Right lung (tissue), 5 donors: Measurements from ENCODE around the gene RECQL5. TPM values are rescaled to one million over a fixed set of nuclear protein-coding genes. Genes with fewer than 3 reads are reported as not detected.
"Not testable (repeated sequence)": the region's sequence is repeated elsewhere in the genome, so short reads cannot be mapped to it uniquely, and the experiment has no call there.

Experiments used
- DNase-seq, 2 donors: peaks; one replicate each; pipeline ENCODE4 v3.0.0-alpha.2; 2013
- polyA plus RNA-seq, 5 donors: library from polyadenylated mRNA; unstranded; fragments of 120-200 nt; gene quantifications; one replicate each; pipeline versions ENCODE4 v1.2.1 to v1.2.3, GENCODE V29; 2013; ENCODE audit warnings: inconsistent platforms in 1 of 5, low replicate concordance in 1 of 5; ENCODE audit not compliant: insufficient read length in 5 of 5, insufficient read depth in 1 of 5

RECQL5 gene
- polyA plus RNA-seq, 5 donors, result 26.0 to 36.5 (median 33.4) TPM

DNA sequence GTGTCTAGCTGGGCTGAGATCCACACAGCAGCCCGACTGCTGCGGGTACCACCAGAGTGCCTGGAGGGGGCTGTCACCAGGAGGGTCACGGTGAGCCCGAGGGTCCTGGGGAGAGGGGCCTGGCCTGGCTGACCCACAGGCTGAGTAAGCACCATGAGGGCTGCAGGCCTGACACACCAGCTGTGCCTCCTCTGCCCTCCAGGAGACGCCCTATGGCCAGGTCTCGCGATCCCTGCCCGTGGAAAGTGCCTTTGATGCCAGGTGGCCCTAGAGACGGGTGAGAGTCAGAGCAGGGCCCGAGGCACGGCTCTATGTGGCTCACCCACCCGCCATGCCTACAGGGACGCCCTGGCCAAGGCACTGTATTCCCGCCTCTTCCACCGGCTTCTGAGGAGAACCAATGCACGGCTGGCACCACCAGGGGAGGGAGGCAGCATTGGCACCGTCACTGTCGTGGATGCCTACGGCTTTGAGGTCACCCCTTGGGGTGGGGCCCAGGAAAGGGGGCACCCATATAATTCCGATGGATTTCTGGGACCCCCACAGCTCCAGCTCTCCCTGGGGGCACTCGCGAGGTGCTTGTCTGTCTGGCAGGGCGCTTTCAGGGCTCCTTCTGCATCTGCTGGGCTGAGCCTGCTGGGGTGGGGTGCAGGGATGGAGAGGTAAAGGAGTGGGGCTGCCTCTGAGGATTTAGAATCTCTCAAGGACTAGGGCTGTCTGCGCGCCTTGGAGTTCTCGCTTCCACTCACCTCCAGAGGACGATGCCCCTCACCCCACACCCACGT lies 72.3 kb downstream of the RECQL5 start:
- DNase-seq, result no peak

DNA sequence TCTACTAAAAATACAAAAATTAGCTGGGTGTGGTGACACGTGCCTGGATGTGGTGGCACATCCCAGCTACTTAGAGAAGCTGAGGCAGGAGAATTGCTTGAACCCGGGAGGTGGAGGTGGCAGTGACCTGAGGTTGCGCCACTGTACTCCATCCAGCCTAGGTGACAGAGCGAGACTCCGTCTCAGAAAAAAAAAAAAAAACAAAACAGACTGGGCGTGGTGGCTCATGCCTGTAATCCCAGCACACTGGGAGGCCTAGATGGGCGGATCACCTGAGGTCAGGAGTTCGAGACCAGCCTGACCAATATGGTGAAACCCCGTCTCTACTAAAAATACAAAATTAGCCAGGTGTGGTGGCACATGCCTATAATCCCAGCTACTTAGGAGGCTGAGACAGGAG lies 73.5 kb downstream of the RECQL5 start:
- DNase-seq, result not testable (repeated sequence)

DNA sequence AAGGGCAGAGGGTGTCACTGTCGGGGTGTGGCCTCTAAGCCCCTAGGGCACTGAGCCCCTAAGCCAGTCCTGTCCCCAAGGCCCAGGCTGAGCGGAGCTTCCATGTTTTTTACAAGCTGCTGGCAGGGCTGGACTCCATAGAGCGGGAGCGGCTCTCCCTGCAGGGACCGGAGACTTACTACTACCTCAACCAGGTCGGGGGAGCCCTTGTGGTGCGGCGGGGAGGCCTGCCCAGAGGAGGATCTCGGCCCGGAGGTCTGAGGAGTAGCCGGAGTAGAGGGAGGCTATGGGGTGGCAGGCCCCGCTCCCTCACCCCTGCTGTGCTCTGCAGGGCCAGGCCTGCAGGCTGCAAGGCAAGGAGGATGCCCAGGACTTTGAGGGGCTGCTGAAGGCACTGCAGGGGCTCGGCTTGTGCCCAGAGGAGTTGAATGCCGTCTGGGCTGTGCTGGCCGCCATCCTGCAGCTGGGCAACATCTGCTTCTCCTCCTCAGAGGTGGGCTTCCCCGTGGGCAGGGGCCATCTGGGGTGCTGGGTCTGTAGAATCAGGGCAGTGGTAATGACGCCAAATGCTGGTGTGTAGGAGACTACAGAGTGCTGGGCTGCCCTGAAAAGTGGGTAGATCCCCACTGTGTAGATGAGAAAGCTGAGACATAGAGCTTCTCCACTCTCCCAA lies 74.5 kb downstream of the RECQL5 start:
- no peak for DNase-seq

DNA sequence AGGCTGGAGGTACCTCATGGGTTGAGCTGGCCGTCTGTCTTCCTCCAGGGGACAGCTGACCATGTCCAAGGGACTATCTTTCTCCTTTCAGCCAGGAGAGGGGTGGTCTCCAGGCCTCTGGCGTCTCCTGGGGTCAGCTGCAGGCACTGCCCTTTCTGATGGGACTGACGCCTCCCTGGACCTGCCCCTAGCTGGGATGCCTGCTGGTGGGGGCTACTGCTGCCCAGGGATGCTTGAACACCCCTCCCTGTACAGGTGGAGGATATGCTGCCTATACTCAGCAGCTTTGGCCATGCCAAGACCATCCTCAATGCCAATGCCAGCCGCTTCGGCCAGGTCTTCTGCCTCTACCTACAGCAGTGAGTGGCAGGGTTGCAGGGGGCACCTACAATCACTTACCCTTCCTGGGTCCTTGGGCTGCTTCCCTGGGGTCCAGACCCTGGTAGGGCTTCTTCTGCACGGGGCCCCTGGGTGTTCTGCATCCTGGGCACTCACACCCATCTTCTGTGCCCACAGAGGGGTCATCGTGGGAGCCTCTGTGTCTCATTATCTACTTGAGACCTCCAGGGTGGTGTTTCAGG lies 75.1 kb downstream of the RECQL5 start:
- no peak for DNase-seq

DNA sequence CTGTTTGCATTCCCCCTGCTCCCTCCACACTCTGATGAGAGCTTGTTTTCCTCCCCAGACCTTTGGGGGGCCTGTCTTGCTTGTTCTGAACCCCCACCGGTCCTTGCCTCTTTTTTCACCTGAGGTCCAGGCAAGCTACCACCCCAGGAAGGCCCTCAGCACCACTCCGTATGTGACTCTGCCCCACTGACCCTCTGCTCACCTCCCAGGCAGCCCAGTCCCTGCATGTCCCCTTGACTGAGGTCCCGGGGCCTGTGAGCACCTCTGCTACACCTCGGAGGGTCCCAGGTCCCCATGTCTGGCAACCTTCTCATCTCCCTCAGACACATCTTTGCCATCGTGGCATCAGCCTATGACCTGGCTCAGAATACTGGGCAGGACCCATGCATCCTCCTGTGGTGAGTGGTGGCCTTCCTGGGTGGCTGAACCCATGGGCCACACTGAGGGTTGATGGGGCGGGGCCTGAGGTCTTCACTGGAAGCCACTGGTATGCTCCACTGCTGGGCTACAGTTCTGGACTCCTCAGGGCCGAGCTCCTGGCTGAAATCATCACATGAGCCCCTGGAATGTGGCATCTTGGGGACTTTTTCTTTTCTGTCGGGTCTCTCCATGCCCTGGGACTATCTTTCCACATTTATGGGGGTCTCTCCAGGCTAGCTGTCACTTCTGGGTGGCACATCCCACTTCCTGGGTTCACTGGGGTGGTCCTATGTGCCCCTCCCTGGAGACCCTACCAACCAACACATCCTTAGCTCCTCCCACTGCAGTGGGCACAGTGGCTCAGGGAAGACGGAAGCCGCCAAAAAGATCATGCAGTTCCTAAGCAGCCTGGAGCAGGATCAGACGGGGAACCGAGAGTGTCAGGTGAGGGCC lies 75.9 kb downstream of the RECQL5 start:
- no peak for DNase-seq

DNA sequence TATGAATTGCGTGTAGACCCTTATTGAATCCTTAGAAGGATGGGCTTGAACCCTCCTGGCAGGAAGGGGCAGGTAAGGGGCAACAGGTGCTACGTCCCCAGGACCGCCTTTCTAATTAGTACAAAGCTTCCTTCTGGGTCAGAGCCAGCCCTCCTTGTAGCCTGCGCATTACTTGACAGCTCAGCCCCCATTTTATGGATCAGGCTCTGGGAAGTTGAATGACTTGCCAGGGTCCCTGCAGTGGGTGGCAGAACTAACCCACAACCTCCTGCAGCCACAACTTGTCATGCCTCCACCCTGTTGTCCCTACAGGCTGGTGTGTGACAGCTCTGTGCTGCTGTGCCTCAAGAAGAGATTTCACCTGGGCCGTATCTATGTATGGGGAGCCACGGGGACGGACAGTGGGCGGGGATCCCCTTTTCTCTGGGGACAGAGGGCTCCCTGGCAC lies 76.6 kb downstream of the RECQL5 start:
- DNase-seq, result no peak

DNA sequence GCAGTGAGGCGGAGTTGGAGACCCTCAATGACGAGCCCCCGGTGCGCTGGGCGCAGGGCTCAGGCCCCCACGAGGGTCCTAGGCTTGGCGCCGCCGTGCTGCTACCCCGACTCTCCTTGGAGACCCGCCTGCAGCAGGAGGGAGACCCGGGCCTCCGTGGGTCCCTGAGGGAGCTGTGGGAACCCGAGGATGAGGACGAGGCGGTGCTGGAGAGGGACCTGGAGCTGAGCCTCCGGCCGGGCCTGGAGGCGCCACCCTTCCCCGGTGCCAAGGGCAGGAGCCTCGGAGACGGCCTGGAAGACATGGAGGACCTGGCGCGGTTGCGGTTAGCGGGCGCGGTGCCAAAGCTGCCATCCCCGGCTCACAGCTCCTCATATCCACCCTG lies 77.0 kb downstream of the RECQL5 start:
- no peak for DNase-seq

DNA sequence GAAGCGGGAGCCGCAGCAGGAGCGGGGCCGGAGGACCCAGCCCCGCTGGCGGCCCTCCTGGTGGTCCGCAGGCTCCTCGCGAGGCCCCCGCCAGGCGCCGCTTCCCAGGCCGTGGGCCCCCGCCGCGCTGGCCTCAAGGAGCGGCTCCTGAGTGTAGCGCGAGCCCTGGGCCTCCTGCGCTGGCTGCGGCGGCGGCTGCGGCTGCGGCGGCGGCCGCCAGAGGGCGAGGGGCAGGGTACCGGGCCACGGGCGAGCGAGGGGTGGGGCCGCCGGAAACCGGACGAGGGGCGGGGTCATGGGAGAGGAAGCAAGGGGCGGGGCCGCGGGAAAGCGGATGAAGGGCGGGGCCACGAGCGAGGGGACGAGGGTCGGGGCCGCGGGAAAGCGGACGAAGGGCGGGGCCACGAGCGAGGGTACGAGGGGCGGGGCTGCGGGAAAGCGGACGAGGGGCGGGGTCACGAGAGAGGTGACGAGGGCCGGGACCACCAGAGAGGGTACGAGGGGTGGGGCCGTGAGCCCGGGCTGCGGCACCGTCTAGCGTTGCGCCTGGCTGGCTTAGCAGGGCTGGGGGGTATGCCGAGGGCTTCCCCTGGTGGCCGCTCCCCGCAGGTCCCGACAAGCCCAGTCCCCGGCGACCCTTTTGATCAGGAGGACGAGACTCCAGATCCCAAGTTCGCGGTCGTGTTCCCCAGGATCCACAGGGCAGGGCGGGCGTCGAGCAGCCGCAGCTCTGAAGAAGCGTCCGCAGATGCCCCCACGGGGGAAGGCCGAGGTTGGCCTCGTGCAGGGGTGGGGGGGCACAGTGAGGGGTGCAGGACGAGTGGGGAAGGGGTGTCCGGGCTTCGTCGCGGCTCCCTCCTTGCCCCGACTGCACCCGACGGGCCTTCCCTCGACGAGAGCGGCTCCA lies 77.7 kb downstream of the RECQL5 start:
- peak; percentile 90 to 92 for DNase-seq

DNA sequence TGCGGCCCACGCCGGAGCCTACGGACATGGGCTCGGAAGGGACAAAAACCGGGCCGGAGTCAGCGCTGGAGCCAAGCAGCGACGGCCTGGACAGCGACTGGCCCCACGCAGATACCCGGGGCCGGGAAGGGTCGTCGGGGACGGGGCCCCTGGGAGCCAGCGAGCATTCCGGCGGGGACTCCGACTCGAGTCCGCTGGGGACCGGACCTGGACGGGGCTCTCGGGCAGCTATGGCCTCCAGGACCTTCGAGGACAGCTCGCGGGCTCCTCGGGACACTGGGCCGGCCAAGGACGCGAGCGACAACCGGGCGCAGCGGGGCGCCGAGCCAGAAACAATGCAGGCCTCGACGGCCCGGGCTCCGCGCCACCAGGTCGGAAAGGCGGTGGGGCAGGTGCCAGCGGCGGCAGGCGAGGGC lies 78.3 kb downstream of the RECQL5 start:
- DNase-seq, result peak; percentile 42 to 69

DNA sequence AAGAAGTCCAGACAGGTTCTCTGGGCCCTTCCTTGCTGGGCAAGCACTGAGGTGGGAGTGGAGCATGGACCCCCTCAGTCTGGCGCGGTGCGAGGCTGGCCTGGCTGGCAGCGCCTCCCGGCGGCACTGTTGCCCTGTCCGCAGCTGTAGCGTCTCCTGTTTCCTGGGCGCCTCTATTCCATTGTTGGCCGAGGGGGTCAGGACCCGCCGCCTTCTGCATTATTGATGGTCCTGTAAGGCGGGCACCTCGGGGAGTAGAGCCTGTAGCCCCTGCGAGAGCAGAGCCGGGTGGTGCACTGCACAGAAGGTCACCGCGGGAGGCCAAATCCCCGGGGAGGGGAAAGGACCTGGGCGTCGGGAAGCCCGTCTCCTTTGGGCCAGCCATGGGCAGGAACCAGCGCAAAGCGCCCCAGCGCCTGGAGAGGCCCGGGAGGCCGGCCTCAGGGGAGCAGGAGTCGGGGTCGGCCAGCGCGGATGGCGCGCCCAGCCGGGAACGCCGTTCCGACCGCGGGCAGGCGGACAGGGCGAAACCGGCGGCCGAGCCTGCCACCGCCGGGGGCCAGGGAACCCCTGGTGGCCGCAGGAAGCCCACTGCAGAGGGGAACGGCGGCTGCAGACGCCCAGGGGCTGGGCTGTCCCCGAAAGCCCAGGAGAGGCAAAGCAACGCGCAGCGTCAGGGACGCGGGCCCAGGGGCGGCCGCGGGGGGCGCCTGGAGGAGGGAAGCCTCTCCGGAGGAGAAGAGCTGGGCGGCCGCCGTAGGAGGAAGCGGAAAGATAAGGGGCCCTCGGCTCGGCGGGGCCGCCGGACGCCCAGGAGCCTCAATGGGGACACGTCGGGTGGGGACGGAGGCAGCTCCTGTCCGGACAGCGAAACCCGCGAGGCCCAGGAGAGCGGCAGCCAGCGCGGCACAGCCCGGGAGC lies 79.0 kb downstream of the RECQL5 start, which contains the start of gene MYO15B:
TSS of gene MYO15B (plus strand) at position 126 of the 921 bp plus-strand sequence. CDS start at position 384, 258 bp downstream.
- DNase-seq, result peak; percentile 75 to 78

DNA sequence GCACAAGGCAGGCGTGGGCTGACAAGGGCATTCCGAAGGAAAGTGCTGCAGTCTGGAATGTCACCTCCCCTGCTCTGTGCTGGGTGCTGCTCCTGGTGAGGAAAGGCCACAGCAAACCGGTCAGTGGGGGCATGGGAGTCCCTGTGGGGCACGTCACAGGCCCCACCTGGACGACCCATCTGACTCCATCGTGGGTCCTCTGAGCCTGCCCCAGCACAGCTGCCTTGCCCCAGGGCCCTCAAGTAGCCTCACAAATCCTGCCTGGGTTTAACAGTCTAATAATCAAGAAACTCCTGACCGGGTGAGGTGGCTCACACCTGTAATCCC lies 82.1 kb downstream of the RECQL5 start:
- DNase-seq, result no peak

DNA sequence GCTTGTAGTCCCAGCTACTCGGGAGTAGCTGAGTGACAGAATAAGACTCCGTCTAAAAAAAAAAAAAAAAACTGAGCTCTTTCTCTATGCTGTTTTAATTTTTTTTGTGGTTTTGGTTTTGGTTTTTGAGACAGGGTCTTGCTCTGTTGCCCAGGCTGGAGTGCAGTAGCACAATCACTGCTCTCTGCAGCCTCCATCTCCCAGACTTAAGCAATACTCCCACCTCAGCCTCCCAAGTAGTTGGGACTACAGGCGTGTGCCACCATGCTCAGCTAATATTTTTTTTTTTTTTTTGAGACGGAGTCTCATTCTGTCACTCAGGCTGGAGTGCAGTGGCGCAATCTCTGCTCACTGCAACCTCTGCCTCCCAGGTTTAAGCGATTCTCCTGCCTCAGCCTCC lies 83.8 kb downstream of the RECQL5 start:
- not testable (repeated sequence) for DNase-seq

DNA sequence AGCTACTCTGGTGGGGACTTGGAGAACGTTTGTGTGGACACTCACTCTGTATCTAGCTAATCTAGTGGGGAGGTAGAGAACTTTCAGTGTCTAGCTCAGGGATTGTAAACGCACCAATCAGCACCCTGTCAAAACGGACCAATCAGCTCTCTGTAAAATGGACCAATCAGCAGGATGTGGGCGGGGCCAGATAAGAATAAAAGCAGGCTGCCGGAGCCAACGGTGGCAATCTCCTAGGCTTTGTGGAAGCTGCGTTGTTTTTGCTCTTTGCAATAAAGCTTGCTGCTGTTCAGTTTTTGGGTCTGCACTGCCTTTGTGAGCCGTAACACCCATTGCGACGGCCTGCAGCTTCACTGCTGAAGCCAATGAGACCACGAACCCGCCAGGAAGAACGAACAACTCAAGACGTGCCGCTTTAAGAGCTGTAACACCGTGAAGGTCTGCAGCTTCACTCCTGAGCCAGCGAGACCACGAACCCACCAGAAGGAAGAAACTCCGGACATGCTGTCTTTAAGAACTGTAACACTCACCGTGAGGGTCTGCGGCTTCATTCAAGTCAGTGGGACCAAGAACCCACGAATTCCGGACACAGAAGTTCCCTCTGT lies 85.7 kb downstream of the RECQL5 start:
- not testable (repeated sequence) for DNase-seq

Other genes with a start within 250 kb of the RECQL5 start
- gene TMEM94, start 210.5 kb downstream of the RECQL5 start, polyA plus RNA-seq, result 10 to 100 TPM; 62.5 to 96.8 (median 77.0) TPM
- 10 to 100 TPM; 17.9 to 32.6 (median 23.9) TPM for gene CASKIN2, start 151.6 kb downstream of the RECQL5 start, polyA plus RNA-seq
- 10 to 100 TPM; 33.2 to 47.2 (median 44.3) TPM for gene TSEN54, start 150.6 kb downstream of the RECQL5 start, polyA plus RNA-seq
- 10 to 100 TPM; 29.3 to 67.0 (median 49.0) TPM for gene LLGL2, start 141.5 kb downstream of the RECQL5 start, polyA plus RNA-seq
- gene MYO15B, start 79.4 kb downstream of the RECQL5 start, polyA plus RNA-seq, result 100 to 1,000 TPM; 181 to 260 (median 240) TPM
- gene SMIM5, start 33.7 kb downstream of the RECQL5 start, polyA plus RNA-seq, result 1 to 10 TPM; 1.4 to 3.7 (median 2.3) TPM
- gene SAP30BP, start 184 bp upstream of the RECQL5 start, polyA plus RNA-seq, result 100 to 1,000 TPM; 101 to 112 (median 102) TPM
- gene ITGB4, start 54.3 kb upstream of the RECQL5 start, polyA plus RNA-seq, result 10 to 100 TPM in 1 of 5 donors, 1 to 10 TPM in 4; 6.5 to 10.9 (median 7.2) TPM
- 10 to 100 TPM in 4 of 5 donors, 1 to 10 TPM in 1; 9.3 to 24.7 (median 13.9) TPM for gene GALK1, start 98.0 kb upstream of the RECQL5 start, polyA plus RNA-seq
- 10 to 100 TPM; 39.6 to 52.3 (median 46.7) TPM for gene UNK, start 117.7 kb upstream of the RECQL5 start, polyA plus RNA-seq
- 10 to 100 TPM; 20.7 to 43.6 (median 37.8) TPM for gene UNC13D, start 177.2 kb upstream of the RECQL5 start, polyA plus RNA-seq
- gene WBP2, start 188.2 kb upstream of the RECQL5 start, polyA plus RNA-seq, result 10 to 100 TPM; 53.7 to 77.3 (median 74.1) TPM
- 10 to 100 TPM; 13.0 to 26.4 (median 15.9) TPM for gene TRIM47, start 211.4 kb upstream of the RECQL5 start, polyA plus RNA-seq
- gene TRIM65, start 229.8 kb upstream of the RECQL5 start, polyA plus RNA-seq, result 10 to 100 TPM; 12.8 to 26.7 (median 20.8) TPM
- gene MRPL38, start 237.7 kb upstream of the RECQL5 start, polyA plus RNA-seq, result 10 to 100 TPM; 51.8 to 92.4 (median 73.1) TPM